Smooth muscle cell (in vitro differentiated cells): ENCODE measurements around the gene PEPD. TPM values are rescaled to one million over a fixed set of nuclear protein-coding genes. Genes with fewer than 3 reads are reported as not detected.

Experiments
- DNase-seq: peaks from one replicate; lab custom pipeline; 2025; ENCODE audit not compliant: unreplicated experiment; lab: John Stamatoyannopoulos, UW
- H2AFZ ChIP-seq: fragments of 200-600 bp; sonication (generic); 2 replicates; pipeline ENCODE4 v1.6.0; 2016; ENCODE audit warnings: antibody characterized with exemption, low read depth, mild to moderate bottlenecking
- H3F3A ChIP-seq: fragments of 200-600 bp; sonication (generic); 2 replicates; pipeline ENCODE4 v1.6.0; 2017; ENCODE audit warnings: antibody characterized with exemption, low read depth
- H3K27ac ChIP-seq: fragments of 200-600 bp; sonication (generic); 2 replicates; pipeline ENCODE4 v1.5.1; 2016; ENCODE audit warnings: low read depth, mild to moderate bottlenecking
- H3K27me3 ChIP-seq: fragments of 200-600 bp; sonication (generic); 2 replicates; pipeline ENCODE4 v1.6.1; 2016; ENCODE audit warnings: low read depth, mild to moderate bottlenecking
- H3K36me3 ChIP-seq: fragments of 200-600 bp; sonication (generic); 2 replicates; pipeline ENCODE4 v1.5.1; 2016; ENCODE audit warnings: low read depth
- H3K4me1 ChIP-seq: fragments of 200-600 bp; sonication (generic); 2 replicates; pipeline ENCODE4 v1.5.1; 2016; ENCODE audit warnings: low read depth
- H3K4me2 ChIP-seq: fragments of 200-600 bp; sonication (generic); 2 replicates; pipeline ENCODE4 v1.6.0; 2016; ENCODE audit warnings: mild to moderate bottlenecking
- H3K4me3 ChIP-seq: fragments of 200-600 bp; sonication (generic); 2 replicates; pipeline ENCODE4 v1.5.1; 2016; ENCODE audit warnings: mild to moderate bottlenecking
- H3K79me2 ChIP-seq: fragments of 200-600 bp; sonication (generic); 2 replicates; pipeline ENCODE4 v1.6.0; 2016; ENCODE audit warnings: low read depth, mild to moderate bottlenecking
- H3K9ac ChIP-seq: fragments of 200-600 bp; sonication (generic); 2 replicates; pipeline ENCODE4 v1.6.0; 2016; ENCODE audit warnings: low read depth
- H3K9me3 ChIP-seq: fragments of 200-600 bp; sonication (generic); replicated peaks from 2 replicates; pipeline ENCODE4 v1.5.1; 2016; ENCODE audit warnings: low read depth
- H4K20me1 ChIP-seq: fragments of 200-600 bp; sonication (generic); 2 replicates; pipeline ENCODE4 v1.6.0; 2016; ENCODE audit warnings: low read depth
- WGBS: methylation state at CpG from one replicate; pipeline ENCODE4 v1.1.7; 2016; ENCODE audit warnings: low lambda C conversion rate; 5-methylcytosine and 5-hydroxymethylcytosine counted together
- polyA plus RNA-seq: library from polyadenylated mRNA; unstranded; fragments of >200 nt; fragmentation: Nextera tagmentation; extraction: Ambion mirVana; gene quantifications from 2 replicates; pipeline ENCODE4 v1.2.1, GENCODE V29; 2016
- total RNA-seq: library from RNA; depleted of rRNA; stranded (reverse); fragments of >200 nt; gene quantifications from 2 replicates; pipeline ENCODE4 v1.2.3, GENCODE V29; 2014
- TF ChIP-seq, protein P1 (sequence below): fragments of 200-600 bp; sonication (generic); IDR thresholded peaks from 2 replicates; pipeline ENCODE4 v1.5.1; 2017; ENCODE audit warnings: borderline replicate concordance, mild to moderate bottlenecking, antibody characterized with exemption; ENCODE audit not compliant: insufficient read depth, poor library complexity, severe bottlenecking

The PEPD gene
- total and polyA plus RNA-seq, 2 experiments from 2014 or later, result 57.2 to 70.4 TPM

DNA sequence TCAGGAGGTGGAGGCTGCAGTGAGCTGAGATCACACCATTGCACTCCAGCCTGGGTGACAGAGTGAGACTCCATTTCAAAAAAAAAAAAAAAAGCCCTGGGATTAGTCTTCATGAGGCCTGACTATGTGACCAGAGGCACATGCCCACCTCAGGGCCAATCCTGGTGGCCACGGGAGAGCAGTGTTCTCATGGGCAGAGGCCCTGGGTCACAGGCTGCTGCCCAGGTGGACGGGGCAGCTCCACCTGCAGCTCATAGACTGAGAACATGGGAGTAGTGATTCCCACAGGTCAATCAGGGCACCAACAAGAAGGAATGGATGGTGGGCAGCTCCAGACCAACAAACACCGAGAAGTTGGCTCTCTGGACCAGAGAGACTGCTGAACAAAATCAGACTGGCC is 26.1 kb upstream of the PEPD start:
- no peak overlapping the region for H3K9ac ChIP-seq
- no peaks in the 10 kb centered on the region for H3K79me2 ChIP-seq
- no peak overlapping the region for H3K4me2 ChIP-seq
- H3K27ac ChIP-seq, result no peak overlapping the region
- H4K20me1 ChIP-seq, result no peaks in the 10 kb centered on the region
- H3K9me3 ChIP-seq, result no peaks in the 10 kb centered on the region
- no peak for DNase-seq
- TF ChIP-seq, protein P1, sequence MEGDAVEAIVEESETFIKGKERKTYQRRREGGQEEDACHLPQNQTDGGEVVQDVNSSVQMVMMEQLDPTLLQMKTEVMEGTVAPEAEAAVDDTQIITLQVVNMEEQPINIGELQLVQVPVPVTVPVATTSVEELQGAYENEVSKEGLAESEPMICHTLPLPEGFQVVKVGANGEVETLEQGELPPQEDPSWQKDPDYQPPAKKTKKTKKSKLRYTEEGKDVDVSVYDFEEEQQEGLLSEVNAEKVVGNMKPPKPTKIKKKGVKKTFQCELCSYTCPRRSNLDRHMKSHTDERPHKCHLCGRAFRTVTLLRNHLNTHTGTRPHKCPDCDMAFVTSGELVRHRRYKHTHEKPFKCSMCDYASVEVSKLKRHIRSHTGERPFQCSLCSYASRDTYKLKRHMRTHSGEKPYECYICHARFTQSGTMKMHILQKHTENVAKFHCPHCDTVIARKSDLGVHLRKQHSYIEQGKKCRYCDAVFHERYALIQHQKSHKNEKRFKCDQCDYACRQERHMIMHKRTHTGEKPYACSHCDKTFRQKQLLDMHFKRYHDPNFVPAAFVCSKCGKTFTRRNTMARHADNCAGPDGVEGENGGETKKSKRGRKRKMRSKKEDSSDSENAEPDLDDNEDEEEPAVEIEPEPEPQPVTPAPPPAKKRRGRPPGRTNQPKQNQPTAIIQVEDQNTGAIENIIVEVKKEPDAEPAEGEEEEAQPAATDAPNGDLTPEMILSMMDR, result no peak
- H2AFZ ChIP-seq, result no peak overlapping the region
- no peaks in the 10 kb centered on the region for H3K4me1 ChIP-seq
- H3F3A ChIP-seq, result no peaks in the 10 kb centered on the region
- no peak overlapping the region for H3K4me3 ChIP-seq
- 90% methylated on average over 3 of the region's 3 CpGs for WGBS
- no peaks in the 10 kb centered on the region for H3K36me3 ChIP-seq
- no peaks in the 10 kb centered on the region for H3K27me3 ChIP-seq

DNA sequence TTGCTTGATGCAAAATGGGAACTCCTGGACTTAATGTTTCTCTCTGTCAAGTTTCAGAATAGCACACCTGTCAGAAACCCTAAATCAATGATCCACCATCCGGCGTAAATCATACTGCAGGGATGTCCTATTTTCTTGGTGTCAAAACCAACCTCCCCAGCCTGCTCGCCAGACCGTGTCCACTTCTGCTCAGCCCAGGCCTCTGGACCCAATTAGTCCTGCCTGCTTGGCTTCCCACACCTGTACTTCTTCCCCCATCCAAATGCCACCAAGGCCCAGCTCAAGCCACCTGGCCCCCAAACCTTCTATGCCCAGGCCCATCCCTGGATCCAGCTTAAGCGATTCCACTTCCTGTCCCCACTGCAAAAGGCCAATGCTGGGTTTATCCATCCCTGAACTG is 25.1 kb upstream of the PEPD start:
- no peaks in the 10 kb centered on the region for H3K9me3 ChIP-seq
- 91% methylated on average over 5 of the region's 5 CpGs for WGBS

DNA sequence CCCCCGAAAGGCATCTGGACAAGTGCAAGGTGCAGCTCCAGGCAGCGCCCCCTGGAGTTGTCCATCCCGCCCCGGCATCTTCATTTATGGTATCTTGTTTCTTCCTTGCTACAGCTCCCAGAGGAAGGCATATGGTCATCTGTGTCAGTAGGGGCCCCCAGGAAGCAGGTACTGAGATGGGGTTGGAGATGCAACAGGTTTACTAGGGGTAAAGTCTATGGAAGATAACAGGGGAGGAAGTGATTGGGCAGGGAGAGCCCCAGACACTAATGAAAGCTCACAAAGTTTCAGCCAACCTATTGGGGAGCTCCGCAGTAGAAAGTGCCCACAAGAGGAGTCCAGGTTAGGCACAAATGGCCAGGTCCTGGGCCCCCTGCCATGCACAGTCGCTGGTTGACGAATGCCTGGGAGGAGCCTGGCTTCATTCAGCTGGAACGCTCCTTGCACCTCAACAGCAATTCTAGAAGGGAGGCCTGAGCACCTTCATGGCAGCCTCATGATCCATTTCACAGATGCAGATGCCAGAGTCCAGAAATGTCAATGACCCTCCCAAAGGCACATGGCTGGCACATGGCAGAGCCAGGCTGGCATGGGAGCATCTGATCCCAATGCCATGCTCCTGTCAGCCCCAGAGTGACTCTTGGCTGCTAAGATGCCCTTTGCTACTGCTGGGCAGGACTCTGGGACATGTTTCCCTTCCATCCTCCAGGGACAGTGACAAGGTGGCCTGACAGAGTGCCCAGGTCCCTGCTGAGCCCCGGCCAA is 23.8 kb upstream of the PEPD start:
- Histone ChIP-seq H3K36me3 (no peaks in the 10 kb centered on the region), H3K9me3 (no peaks in the 10 kb centered on the region), H3K4me1 (no peaks in the 10 kb centered on the region), H3K27ac (no peak overlapping the region), H3F3A (no peaks in the 10 kb centered on the region), H4K20me1 (no peaks in the 10 kb centered on the region), H3K79me2 (no peaks in the 10 kb centered on the region), H3K4me3 (no peak overlapping the region), H3K27me3 (no peaks in the 10 kb centered on the region), H2AFZ (no peak overlapping the region), H3K9ac (no peak overlapping the region), H3K4me2 (no peak overlapping the region)
- 85% methylated on average over 9 of the region's 9 CpGs for WGBS
- TF ChIP-seq, protein P1, result no peak
- DNase-seq, result no peak

More for the DNA sequence above, 25.1 kb upstream of the PEPD start:
- Histone ChIP-seq H3F3A (no peaks in the 10 kb centered on the region), H3K27ac (no peak overlapping the region), H3K4me3 (no peak overlapping the region), H3K79me2 (no peaks in the 10 kb centered on the region), H3K27me3 (no peaks in the 10 kb centered on the region), H3K9ac (no peak overlapping the region), H3K4me2 (no peak overlapping the region), H3K36me3 (no peaks in the 10 kb centered on the region), H3K4me1 (no peaks in the 10 kb centered on the region), H2AFZ (no peak overlapping the region), H4K20me1 (no peaks in the 10 kb centered on the region)
- no peak for DNase-seq
- TF ChIP-seq, protein P1, result no peak

DNA sequence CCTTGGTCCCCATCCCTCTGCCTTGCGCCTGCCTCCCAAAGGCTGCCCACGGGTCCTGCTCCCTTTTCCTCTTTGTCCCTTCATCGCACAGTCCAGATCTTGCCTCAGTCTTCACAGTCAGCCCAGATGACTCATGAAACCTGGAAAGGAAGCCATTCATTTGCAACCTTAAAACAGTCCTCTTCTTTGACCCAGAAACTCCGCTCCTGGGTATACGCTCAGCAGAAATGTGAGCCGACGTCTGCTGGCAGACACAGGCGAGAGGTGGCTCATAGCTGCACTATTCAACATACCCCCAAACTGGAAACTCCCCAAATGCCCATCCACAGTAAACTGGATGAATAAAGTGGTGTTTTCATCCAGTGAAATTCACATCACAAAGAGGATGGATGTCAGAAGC is 13.6 kb upstream of the PEPD start:
- H3K4me2 ChIP-seq, result no peak overlapping the region
- H2AFZ ChIP-seq, result no peak overlapping the region
- no peaks in the 10 kb centered on the region for H3K27me3 ChIP-seq
- no peaks in the 10 kb centered on the region for H3K36me3 ChIP-seq
- H3K4me1 ChIP-seq, result peaks cover 4% of the 10 kb centered on the region
- H4K20me1 ChIP-seq, result no peaks in the 10 kb centered on the region
- H3K27ac ChIP-seq, result no peak overlapping the region
- TF ChIP-seq, protein P1, result no peak
- WGBS, result 67% methylated on average over 8 of the region's 8 CpGs
- no peaks in the 10 kb centered on the region for H3K79me2 ChIP-seq
- H3F3A ChIP-seq, result no peaks in the 10 kb centered on the region
- H3K4me3 ChIP-seq, result no peak overlapping the region
- no peaks in the 10 kb centered on the region for H3K9me3 ChIP-seq
- H3K9ac ChIP-seq, result no peak overlapping the region
- no peak for DNase-seq
